ENCODE data around the gene FXYD6.

The FXYD6 gene

DNA sequence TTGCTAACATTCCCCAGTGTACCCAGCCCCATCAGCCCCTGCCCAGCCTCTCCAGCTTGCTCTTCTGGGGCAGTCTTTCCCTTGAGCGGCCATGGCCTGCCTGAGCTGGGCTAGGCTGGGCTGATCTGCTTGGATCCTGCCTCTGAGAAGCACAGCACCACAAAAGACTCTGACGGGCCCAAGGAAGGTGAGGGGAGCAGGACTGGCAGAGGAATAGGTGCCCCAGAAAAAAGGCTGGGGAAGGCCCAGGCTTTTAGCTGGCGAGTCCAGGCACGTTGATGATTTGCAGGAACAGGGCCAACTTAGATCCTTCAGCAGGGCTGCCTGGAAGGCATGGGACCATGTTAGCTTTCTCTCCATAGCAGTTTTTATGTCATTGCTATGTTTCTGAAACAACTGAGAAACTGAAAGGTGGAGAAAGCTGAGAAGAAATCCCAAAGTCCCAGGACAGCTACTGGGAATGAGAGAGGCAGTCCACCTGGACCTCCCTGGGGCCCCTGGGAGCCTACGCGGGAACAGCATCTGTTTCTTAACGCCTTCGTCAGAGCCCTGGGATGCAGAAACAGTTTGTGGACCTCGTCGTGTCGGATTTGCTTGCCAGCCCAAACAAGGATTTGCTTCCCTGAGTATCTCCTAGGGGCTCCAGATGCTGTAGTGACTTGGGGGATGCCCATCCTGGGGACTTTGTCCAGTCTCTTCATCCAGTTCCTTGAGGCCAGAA, 24.4 kb upstream of the FXYD6 start:
- DNase-seq (ENCODE audit: insufficient read length, low spot score), result no peak
- no peak for FAIRE-seq
- no peak for TF ChIP-seq CTCF (IDR thresholded peaks at IDR 0.05; ENCODE audit: insufficient read depth, missing control alignments)

DNA sequence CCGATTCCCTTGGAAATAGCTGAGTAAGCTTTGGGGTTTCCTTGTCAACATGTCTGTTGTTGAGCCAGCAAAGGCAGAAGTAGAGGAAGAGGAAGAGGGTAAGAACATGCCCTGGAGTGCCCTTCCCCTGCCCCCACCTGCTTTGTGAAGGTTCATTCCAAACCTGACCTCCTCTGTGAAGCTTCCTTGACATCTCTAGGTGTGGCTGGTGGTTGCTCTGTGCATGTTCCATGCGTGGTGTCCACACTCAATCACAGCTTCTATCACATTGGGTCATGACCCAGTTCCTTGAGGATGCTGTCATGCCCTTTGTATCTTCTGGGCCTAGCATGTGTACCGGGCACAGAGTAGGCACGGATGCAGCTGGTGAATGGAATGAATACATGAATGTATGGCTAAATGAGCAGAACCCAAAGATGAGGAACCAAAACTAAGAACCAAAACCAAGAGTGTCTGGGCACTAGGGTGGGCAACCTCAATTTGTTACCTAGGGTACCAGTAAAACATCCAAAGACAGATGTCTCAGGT, 23.7 kb upstream of the FXYD6 start:
- FAIRE-seq, result no peak
- no peak for TF ChIP-seq CTCF (IDR thresholded peaks at IDR 0.05; ENCODE audit: insufficient read depth, missing control alignments)
- DNase-seq (ENCODE audit: insufficient read length, low spot score), result no peak

DNA sequence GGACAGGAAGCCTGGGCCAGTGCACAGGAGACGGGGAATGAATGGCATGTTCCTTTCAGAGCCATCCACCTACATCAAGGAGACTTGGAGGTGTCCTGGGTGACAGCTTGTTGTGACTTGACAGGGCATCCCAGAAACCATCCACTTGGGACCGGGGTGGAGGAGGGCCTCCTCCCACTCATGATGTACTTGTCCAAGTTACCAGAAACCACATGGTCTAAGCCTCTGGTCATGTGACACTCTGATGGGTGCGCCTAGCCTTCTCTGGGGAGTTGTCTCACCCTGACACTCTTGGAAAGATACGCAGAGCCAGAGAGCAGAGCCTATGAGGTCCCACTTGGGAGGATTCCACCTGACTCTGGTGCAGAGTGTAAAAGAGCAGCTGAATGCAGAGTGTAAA, 21.6 kb upstream of the FXYD6 start:
- no peak for DNase-seq (ENCODE audit: insufficient read length, low spot score)
- no peak for TF ChIP-seq CTCF (IDR thresholded peaks at IDR 0.05; ENCODE audit: insufficient read depth, missing control alignments)
- FAIRE-seq, result no peak

DNA sequence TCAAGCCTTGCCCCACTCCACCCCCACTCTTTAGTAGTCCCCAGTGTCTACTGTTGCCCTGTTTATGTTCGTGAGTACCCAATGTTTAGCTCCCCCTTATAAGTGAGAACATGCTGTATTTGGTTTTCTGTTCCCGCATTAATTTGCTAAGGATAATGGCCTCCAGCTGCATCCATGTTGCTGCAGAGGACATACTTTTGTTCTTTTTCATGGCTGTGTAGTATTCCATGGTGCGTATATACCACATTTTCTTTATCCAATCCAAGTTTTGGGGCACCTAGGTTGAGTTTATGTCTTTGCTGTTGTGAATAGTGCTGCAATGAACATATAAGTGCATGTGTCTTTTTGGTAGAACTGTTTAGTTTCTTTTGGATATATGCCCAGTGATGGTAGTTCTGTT, 16.2 kb upstream of the FXYD6 start:
- FAIRE-seq (no peak), DNase-seq (ENCODE audit: insufficient read length, low spot score) (no peak)
- TF ChIP-seq CTCF (IDR thresholded peaks at IDR 0.05; ENCODE audit: insufficient read depth, missing control alignments), result no peak

DNA sequence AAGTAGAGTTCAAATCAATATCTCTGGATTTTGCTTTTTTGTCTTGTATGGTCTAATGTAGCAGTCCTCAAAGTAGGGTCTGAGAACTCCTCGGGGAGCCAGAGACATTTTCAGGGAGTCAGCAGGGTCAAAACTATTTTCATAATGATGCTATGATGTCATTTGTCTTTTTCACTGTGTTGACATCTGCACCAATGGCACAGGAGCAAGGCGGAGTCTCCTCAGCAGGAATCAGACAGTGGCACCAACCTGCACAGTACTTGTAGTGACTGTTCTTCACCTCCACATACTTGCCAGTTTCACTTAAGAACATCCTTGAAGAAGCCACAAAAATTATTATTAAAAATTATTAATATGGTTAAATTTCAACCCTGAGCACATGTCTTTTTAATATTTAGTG, 14.9 kb upstream of the FXYD6 start:
- TF ChIP-seq CTCF (IDR thresholded peaks at IDR 0.05; ENCODE audit: insufficient read depth, missing control alignments), result no peak
- DNase-seq (ENCODE audit: insufficient read length, low spot score), result no peak
- FAIRE-seq, result no peak

GRCh38 chr11:117888139-117888566, 11.7 kb upstream of the FXYD6 start:
- no peak for DNase-seq (ENCODE audit: insufficient read length, low spot score)
- no peak for FAIRE-seq
- TF ChIP-seq CTCF (IDR thresholded peaks at IDR 0.05; ENCODE audit: insufficient read depth, missing control alignments), result no peak

GRCh38 chr11:117887431-117888138, 11.1 kb upstream of the FXYD6 start:
- DNase-seq (ENCODE audit: insufficient read length, low spot score), result no peak
- no peak for TF ChIP-seq CTCF (IDR thresholded peaks at IDR 0.05; ENCODE audit: insufficient read depth, missing control alignments)
- FAIRE-seq, result no peak
